Effector memory CD8-positive, alpha-beta T cell (primary cell): ENCODE data around the gene IFNK.

Source experiments
- ATAC-seq: fragments of 150-1000 bp; cut with Tn5 transposase; replicated peaks from 2 replicates; pipeline ENCODE4 v1.10.0; 2021; ENCODE audit warnings: mild to moderate bottlenecking, moderate library complexity
- DNase-seq, 3 experiments: peaks; one replicate each; pipeline ENCODE4 v3.0.0; 2021
- H3K27ac Mint-ChIP-seq, 2 donors: one replicate each; pipeline ENCODE4 v1.8.0; 2022; ENCODE audit warnings: mild to moderate bottlenecking in 2 of 2, mixed read lengths in 2 of 2, moderate library complexity in 2 of 2
- H3K27me3 Mint-ChIP-seq, 2 donors: one replicate each; pipeline ENCODE4 v1.8.0; 2022; ENCODE audit warnings: mixed read lengths in 2 of 2
- H3K36me3 Mint-ChIP-seq: one replicate; pipeline ENCODE4 v1.8.0; 2022; ENCODE audit warnings: mild to moderate bottlenecking, moderate library complexity, mixed read lengths; ENCODE audit not compliant: insufficient read depth
- H3K4me1 Mint-ChIP-seq, 2 donors: one replicate each; pipeline ENCODE4 v1.8.0; 2022; ENCODE audit warnings: low read depth in 2 of 2, mixed read lengths in 2 of 2
- H3K4me3 Mint-ChIP-seq, 2 donors: one replicate each; pipeline ENCODE4 v1.8.0; 2022; ENCODE audit warnings: mild to moderate bottlenecking in 2 of 2, mixed read lengths in 2 of 2, moderate library complexity in 2 of 2
- H3K9me3 Mint-ChIP-seq, 2 donors: one replicate each; pipeline ENCODE4 v1.8.0; 2022; ENCODE audit warnings: mixed read lengths in 2 of 2
- total RNA-seq, 9 experiments: gene quantifications; one replicate each; lab custom pipeline; 2026; lab: John Stamatoyannopoulos, UW

IFNK gene
- 0 reads per million in 9 experiments for total RNA-seq

DNA sequence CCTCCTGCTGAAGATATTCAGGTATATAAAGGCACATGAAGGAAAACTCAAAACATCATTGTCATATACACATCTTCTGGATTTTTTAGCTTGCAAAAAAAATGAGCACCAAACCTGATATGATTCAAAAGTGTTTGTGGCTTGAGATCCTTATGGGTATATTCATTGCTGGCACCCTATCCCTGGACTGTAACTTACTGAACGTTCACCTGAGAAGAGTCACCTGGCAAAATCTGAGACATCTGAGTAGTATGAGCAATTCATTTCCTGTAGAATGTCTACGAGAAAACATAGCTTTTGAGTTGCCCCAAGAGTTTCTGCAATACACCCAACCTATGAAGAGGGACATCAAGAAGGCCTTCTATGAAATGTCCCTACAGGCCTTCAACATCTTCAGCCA lies at the start of gene IFNK:
Gene IFNK, plus strand, starts transcription at position 55 of the 400 bp plus-strand sequence. Its CDS starts 47 bp downstream, at position 102.
- H3K9me3 Mint-ChIP-seq, result no peaks in the 10 kb centered on the region
- peaks cover 3% of the 10 kb centered on the region for H3K36me3 Mint-ChIP-seq
- peak within 1 kb of the TSS in 1 of 2 donors; percentile 15 for H3K27ac Mint-ChIP-seq
- no peak within 1 kb of the TSS for H3K4me3 Mint-ChIP-seq
- peaks cover 5 to 9% of the 10 kb centered on the region in 2 donors for H3K27me3 Mint-ChIP-seq
- ATAC-seq, result no peak
- no peak for DNase-seq
- H3K4me1 Mint-ChIP-seq, result peaks cover 6 to 8% of the 10 kb centered on the region in 2 donors

GRCh38 chr9:27474305-27474704 lies 49.8 kb upstream of the IFNK start:
- H3K9me3 Mint-ChIP-seq, result peaks cover 0 to 5% of the 10 kb centered on the region in 2 donors
- no peak for ATAC-seq
- no peaks in the 10 kb centered on the region for H3K36me3 Mint-ChIP-seq

GRCh38 chr9:27475057-27475595 lies 49.0 kb upstream of the IFNK start:
- H3K36me3 Mint-ChIP-seq, result no peaks in the 10 kb centered on the region
- DNase-seq (no peak), ATAC-seq (no peak)
- no peak overlapping the region for H3K27ac Mint-ChIP-seq
- H3K27me3 Mint-ChIP-seq, result peaks cover 5 to 11% of the 10 kb centered on the region in 2 donors
- no peak overlapping the region for H3K4me3 Mint-ChIP-seq
- no peaks in the 10 kb centered on the region for H3K4me1 Mint-ChIP-seq
- H3K9me3 Mint-ChIP-seq, result peaks cover 0 to 5% of the 10 kb centered on the region in 2 donors

More at GRCh38 chr9:27474305-27474704, 49.8 kb upstream of the IFNK start:
- H3K4me3 Mint-ChIP-seq, result no peak overlapping the region
- no peaks in the 10 kb centered on the region for H3K4me1 Mint-ChIP-seq
- H3K27ac Mint-ChIP-seq, result no peak overlapping the region
- H3K27me3 Mint-ChIP-seq, result peaks cover 5 to 11% of the 10 kb centered on the region in 2 donors
- DNase-seq, result no peak

DNA sequence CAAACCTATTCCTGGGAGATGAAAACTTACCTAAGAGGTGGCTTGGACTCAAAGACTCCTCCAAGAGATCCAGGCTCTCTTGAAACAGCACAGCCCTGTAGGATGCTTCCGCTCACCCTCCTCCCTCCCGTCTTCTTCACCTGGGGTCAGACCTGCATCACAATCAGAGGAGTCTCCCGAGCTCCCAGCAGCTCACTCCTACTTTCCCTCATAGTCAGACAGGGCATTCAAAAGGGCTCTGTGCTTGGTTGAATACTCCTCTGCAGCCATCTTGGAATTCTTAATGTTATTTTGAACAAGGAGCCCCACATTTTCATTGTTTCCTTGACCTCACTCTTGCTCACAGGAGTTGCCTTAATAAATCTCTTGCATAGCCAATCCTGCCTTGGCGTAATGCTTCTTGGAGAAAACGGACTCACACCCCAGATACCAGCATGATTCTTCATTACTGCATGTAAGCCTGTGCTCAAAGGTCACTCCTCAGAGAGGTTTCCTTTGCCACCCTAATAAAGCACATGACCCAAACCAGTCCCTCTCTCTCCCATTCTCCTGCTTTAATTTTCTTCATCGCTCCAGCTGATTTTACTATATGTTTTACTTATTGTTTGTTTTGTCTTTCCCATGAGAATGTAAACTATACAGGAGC lies 47.1 kb upstream of the IFNK start:
- Mint-ChIP-seq H3K36me3 (no peaks in the 10 kb centered on the region), H3K4me1 (no peaks in the 10 kb centered on the region), H3K27me3 (no peaks in the 10 kb centered on the region), H3K27ac (no peak overlapping the region), H3K9me3 (peaks cover 0 to 5% of the 10 kb centered on the region in 2 donors), H3K4me3 (no peak overlapping the region)
- ATAC-seq (no peak), DNase-seq (no peak)

DNA sequence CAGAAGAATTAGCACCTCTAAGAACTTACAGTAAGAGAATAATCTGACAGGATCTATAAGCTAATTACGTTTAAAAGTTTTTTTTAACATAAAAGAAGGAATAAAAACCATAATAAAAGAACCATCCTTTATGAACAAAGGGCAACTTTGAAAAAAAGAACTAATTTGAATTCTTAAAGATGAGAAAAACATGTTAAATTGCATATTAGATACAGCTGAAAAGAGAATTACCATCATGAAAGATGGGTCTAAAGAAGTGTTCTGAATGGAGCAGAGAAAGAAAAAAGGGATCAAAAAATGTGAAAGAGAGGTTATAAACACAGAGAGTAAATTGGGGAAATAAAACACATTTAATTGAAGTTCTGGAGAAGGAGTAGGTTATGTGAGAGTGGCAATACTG lies 45.8 kb upstream of the IFNK start:
- no peaks in the 10 kb centered on the region for H3K4me1 Mint-ChIP-seq
- H3K36me3 Mint-ChIP-seq, result no peaks in the 10 kb centered on the region
- no peak for ATAC-seq
- no peaks in the 10 kb centered on the region for H3K27me3 Mint-ChIP-seq
- no peak for DNase-seq
- no peak overlapping the region for H3K4me3 Mint-ChIP-seq
- no peak overlapping the region for H3K27ac Mint-ChIP-seq
- H3K9me3 Mint-ChIP-seq, result peaks cover 0 to 5% of the 10 kb centered on the region in 2 donors

DNA sequence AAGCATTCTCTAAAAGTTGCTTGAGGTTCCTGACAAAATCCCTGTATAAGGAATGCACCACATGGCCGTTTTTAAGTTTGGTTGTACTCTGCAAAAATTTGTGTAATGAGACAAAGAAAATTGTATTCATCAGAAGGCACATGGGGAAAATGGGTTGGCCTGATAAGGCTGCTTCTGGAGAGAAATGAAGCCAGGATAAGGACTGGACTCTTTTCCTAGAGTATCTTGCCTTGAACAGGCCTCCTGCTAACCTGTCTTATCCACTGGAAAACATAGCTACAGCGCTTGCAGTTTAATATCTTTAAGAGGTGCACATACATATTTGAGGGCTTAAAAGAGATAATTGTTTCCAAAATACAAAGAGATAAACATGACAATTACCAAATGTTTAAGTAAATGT lies 41.4 kb upstream of the IFNK start:
- ATAC-seq (no peak), DNase-seq (no peak)
- peaks cover 6 to 16% of the 10 kb centered on the region in 2 donors for H3K4me1 Mint-ChIP-seq
- H3K27ac Mint-ChIP-seq, result no peak overlapping the region
- no peaks in the 10 kb centered on the region for H3K36me3 Mint-ChIP-seq
- H3K9me3 Mint-ChIP-seq, result peaks cover 0 to 5% of the 10 kb centered on the region in 2 donors
- H3K4me3 Mint-ChIP-seq, result no peak overlapping the region
- no peaks in the 10 kb centered on the region for H3K27me3 Mint-ChIP-seq

GRCh38 chr9:27483576-27483975 lies 40.5 kb upstream of the IFNK start:
- DNase-seq, result no peak
- peaks cover 6 to 16% of the 10 kb centered on the region in 2 donors for H3K4me1 Mint-ChIP-seq
- no peak for ATAC-seq
- H3K27ac Mint-ChIP-seq, result peak overlapping the region in 1 of 2 donors; percentile 56
- H3K9me3 Mint-ChIP-seq, result no peaks in the 10 kb centered on the region
- no peaks in the 10 kb centered on the region for H3K36me3 Mint-ChIP-seq
- H3K27me3 Mint-ChIP-seq, result no peaks in the 10 kb centered on the region
- no peak overlapping the region for H3K4me3 Mint-ChIP-seq

DNA sequence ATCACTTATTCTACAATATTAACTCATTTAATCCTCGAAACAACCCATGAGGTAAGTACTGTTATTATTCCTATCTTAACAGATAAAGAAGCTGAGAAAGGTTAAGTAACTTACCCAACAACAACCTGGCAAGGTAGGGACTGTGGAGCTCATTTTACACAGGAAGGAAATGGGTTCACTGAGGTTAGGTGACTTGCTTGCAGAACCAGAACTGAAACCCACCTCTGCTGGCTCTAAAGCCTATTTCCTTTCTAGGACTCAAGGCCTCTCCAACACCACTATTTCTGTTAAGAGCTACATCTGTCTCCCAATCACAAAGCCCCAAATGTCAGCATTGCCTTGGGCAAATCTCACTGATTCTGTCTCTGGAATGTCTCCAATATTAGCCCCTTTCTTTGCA lies 38.9 kb upstream of the IFNK start:
- Mint-ChIP-seq H3K27me3 (no peaks in the 10 kb centered on the region), H3K4me1 (peaks cover 6 to 18% of the 10 kb centered on the region in 2 donors), H3K36me3 (no peaks in the 10 kb centered on the region), H3K27ac (peak overlapping the region in 1 of 2 donors; percentile 9), H3K4me3 (no peak overlapping the region), H3K9me3 (no peaks in the 10 kb centered on the region)
- DNase-seq (no peak), ATAC-seq (peak; percentile 73)

GRCh38 chr9:27487128-27487640 lies 36.9 kb upstream of the IFNK start:
- no peak overlapping the region for H3K27ac Mint-ChIP-seq
- H3K36me3 Mint-ChIP-seq, result no peaks in the 10 kb centered on the region
- no peak overlapping the region for H3K4me3 Mint-ChIP-seq
- no peaks in the 10 kb centered on the region for H3K27me3 Mint-ChIP-seq
- H3K9me3 Mint-ChIP-seq, result no peaks in the 10 kb centered on the region
- peaks cover 6 to 18% of the 10 kb centered on the region in 2 donors for H3K4me1 Mint-ChIP-seq
- ATAC-seq, result no peak
- DNase-seq, result no peak

DNA sequence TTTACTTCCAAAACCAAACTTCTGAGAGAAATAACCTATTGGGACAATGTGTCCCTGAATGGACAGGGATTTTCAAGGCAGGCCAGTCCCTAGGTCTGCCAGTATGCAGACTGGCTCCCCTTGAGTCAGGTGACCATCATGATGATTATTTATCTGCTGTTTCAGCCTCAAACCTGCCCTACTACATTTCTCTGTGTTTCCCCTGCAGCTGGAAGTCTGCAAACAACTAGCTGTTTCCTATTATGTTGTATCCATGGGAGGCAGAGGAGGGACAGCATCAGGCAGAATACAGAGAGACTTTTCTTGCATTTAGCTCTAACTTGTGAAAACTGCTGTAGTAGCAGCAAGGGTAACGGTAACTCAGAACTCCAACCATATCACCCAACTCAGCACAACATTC lies 36.2 kb upstream of the IFNK start:
- Mint-ChIP-seq H3K4me1 (peaks cover 6 to 18% of the 10 kb centered on the region in 2 donors), H3K27ac (no peak overlapping the region), H3K36me3 (no peaks in the 10 kb centered on the region), H3K4me3 (no peak overlapping the region), H3K9me3 (no peaks in the 10 kb centered on the region), H3K27me3 (no peaks in the 10 kb centered on the region)
- ATAC-seq (no peak), DNase-seq (no peak)

DNA sequence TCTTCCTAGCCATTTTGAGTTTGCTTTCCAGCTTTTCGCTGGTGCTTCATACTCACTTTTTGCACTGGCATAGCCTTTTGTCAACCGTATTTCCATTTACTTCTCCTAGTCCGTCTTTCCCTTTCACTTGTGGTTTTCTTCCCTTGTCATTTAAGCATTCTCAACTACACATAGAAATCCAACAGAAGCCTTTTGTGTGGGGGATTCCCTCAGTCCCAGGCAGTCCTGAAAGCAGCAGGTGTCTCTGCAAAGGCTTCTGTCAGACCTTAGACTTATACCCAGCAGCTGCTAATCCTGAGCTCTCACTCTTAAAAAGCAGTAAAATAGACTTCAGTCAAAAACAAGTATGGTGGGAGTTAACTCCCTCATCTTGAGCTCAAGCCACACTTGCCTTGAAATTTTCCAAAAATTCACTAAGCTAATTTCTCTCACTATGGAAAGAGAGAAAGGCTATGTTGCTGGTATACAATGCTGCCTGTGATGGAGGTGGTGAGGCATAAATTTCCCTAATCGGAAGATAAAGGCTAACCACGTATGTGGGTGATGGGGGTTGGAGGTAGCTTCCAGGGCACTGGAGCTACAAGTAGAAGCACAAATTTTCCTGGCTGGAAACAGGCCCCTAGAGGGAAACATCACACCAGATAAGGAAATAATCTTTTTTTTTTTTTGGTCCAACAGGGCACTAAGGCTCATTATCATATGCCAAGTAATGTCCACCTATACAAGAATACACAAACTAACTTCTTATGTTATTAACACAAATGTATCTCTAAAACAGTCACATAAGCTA lies 34.8 kb upstream of the IFNK start:
- Mint-ChIP-seq H3K4me1 (peaks cover 6 to 18% of the 10 kb centered on the region in 2 donors), H3K27me3 (peaks cover 0 to 2% of the 10 kb centered on the region in 2 donors), H3K4me3 (no peak overlapping the region), H3K27ac (no peak overlapping the region), H3K9me3 (no peaks in the 10 kb centered on the region), H3K36me3 (no peaks in the 10 kb centered on the region)
- DNase-seq, result no peak
- no peak for ATAC-seq

GRCh38 chr9:27491154-27491553 lies 32.9 kb upstream of the IFNK start:
- H3K4me1 Mint-ChIP-seq, result peaks cover 0 to 2% of the 10 kb centered on the region in 2 donors
- ATAC-seq (no peak), DNase-seq (no peak)
- H3K27me3 Mint-ChIP-seq, result peaks cover 0 to 6% of the 10 kb centered on the region in 2 donors
- H3K27ac Mint-ChIP-seq, result no peak overlapping the region
- H3K4me3 Mint-ChIP-seq, result no peak overlapping the region
- H3K9me3 Mint-ChIP-seq, result no peaks in the 10 kb centered on the region
- H3K36me3 Mint-ChIP-seq, result no peaks in the 10 kb centered on the region

- Mint-ChIP-seq H3K9me3 (no peaks in the 10 kb centered on the region), H3K27ac (no peak overlapping the region), H3K36me3 (no peaks in the 10 kb centered on the region), H3K4me1 (no peaks in the 10 kb centered on the region), H3K27me3 (peaks cover 0 to 12% of the 10 kb centered on the region in 2 donors), H3K4me3 (no peak overlapping the region)
- ATAC-seq (no peak), DNase-seq (no peak)
Observed at GRCh38 chr9:27495480-27496134, 28.5 kb upstream of the IFNK start.
